ENCODE results near the gene DERA.

- TF ChIP-seq MED1 (CRISPR knock-in tag; IDR thresholded peaks at IDR 0.05; ENCODE audit: borderline replicate concordance): no peak
- TF ChIP-seq CTCF (IDR thresholded peaks at IDR 0.05 in 2 of 3, conservative IDR thresholded peaks at IDR 0.05 in 1 of 3; ENCODE audit: insufficient read depth in 2 of 3, low read depth in 1 of 3, low read length in 3 of 3): no peak
- no peak for TF ChIP-seq ELF1 (tag; IDR thresholded peaks at IDR 0.05)
- TF ChIP-seq KDM5B (IDR thresholded peaks at IDR 0.05; ENCODE audit: insufficient replicate concordance, low read depth, low read length): no peak
- TF ChIP-seq CLOCK (CRISPR knock-in tag; IDR thresholded peaks at IDR 0.05; ENCODE audit: borderline replicate concordance): no peak
These were observed 137.4 kb downstream of the DERA start for GRCh38 chr12:16048511-16048910.

All from K562 (cell line).